NOMO-1 treated with dmso at 0.1 percent for 144 hours (cell line): ENCODE results near the gene JAGN1.
"Not testable (repeated sequence)": the region's sequence is repeated elsewhere in the genome, so short reads cannot be mapped to it uniquely, and the experiment has no call there.

Experiments
- DNase-seq: peaks from one replicate; lab custom pipeline; 2025; ENCODE audit not compliant: unreplicated experiment; lab: John Stamatoyannopoulos, UW

The JAGN1 gene

GRCh38 chr3:9890249-9891071 is at the start of gene JAGN1:
Gene JAGN1, plus strand, starts transcription at chr3:9890610. Its CDS starts 113 bp downstream, at chr3:9890723.
- DNase-seq = peak; percentile 75

DNA sequence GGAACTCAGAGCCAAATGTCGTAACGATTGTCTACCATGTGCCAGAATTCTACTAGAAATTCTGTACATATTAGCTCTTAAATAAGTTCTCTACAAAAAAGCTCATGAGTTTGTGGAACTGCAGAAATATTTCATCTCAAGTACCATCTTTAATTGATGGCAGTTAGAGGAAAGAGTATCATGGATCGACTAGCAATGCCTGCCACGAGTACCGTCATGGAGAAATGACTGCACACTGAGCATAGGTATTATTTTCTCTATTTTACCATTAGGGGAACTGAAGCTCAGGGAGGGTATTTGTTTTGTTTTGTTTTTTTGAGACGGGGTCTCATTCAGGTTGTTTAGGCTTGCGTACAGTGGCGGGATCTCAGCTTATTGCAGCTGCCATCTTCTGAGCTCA is 49.4 kb upstream of the JAGN1 start:
- DNase-seq = no peak

GRCh38 chr3:9843715-9844438 is 46.5 kb upstream of the JAGN1 start, which contains the start of gene RPUSD3:
Gene RPUSD3, minus strand, starts transcription at chr3:9844008. Its CDS starts 18 bp downstream, at chr3:9843990.
- peak; percentile 87 for DNase-seq

DNA sequence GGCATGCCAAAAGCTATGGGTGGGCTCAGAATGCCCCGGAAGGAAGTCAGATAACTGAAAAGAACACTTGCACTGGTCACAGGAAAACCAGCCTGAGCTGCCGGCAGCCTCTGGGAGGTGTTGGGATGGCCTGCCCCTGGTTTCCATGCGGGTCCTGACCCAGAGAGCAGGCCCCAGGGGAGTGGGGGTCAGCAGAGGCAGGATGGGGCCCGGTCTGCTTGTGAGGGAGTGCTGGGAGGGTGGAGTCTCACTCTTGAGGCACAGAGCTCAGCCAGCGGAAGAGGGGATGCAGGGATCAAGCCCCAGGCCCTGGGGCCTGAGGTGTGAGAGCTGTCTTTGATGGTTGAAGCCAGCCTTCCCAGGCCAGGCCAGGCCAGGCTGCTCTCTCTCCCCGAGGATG is 44.2 kb upstream of the JAGN1 start:
- DNase-seq = no peak

GRCh38 chr3:9846931-9847488 is 43.4 kb upstream of the JAGN1 start:
- no peak for DNase-seq

DNA sequence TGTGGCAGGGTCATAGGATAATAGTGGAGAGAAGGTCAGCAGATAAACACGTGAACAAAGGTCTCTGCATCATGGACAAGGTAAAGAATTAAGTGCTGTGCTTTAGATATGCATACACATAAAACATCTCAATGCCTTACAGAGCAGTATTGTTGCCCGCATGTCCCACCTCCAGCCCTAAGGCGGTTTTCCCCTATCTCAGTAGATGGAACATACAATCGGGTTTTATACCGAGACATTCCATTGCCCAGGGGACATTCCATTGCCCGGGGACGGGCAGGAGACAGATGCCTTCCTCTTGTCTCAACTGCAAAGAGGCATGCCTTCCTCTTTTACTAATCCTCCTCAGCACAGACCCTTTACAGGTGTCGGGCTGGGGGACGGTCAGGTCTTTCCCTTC is 42.5 kb upstream of the JAGN1 start:
- not testable (repeated sequence) for DNase-seq

DNA sequence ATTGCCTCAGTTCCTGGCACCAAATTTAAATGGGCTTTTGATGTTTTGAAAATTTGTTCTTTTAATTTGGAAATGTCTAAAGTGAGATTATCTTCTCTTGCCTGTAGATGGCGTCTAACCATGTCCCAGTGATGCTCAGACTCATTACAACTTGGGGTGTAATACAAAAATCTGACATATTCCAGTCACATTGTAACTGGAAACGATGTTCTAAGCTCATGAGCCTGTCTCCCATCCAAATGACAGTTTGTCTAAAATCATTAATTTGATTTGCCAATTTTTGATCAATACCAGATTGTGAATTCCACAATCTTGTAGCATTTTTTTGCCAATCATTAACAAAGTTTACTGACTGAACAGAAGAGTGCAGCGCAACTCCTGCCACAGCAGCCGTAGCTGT is 41.5 kb upstream of the JAGN1 start:
- DNase-seq = not testable (repeated sequence)

DNA sequence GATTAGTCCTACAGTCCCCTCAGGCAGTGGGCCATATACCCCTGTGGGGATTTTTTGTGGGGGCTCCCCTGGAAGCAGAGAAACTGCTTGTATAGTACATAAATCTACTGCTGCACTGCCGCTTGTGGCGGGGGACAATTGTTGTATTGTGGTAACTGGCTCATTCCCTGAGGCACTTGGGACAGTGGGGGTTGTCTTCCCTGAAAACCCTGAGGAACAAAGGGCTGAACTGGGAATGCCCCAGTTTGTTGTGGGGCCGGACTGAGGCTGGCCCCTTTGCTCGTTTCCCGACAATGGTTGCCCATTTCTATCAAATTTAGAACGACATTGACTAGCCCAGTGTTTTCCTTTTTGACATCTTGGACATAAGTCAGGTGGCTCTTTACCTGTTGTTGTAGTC is 39.0 kb upstream of the JAGN1 start:
- DNase-seq = not testable (repeated sequence)

DNA sequence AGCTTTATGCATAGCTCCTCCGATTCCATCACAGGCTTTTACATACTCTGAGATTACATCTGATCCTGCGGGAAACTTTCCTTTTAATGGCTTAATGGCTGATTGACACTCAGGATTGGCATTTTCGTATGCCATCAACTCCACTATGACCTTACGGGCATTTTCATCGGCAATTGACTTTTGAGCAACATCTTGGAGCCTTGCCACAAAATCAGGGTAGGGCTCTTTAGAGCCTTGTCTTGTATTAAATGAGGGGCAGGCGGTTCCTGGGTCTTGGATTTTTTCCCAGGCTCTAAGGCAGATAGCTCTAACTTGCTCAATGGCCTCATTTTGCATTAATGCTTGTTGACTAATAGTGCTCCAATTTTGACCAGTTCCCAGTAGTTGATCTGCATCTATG is 38.5 kb upstream of the JAGN1 start:
- DNase-seq = not testable (repeated sequence)

GRCh38 chr3:9852528-9852927 is 37.9 kb upstream of the JAGN1 start:
- no peak for DNase-seq

- DNase-seq = not testable (repeated sequence)
Observed at GRCh38 chr3:9854291-9854940, 36.0 kb upstream of the JAGN1 start.

- DNase-seq = no peak
Observed at GRCh38 chr3:9855594-9855993, 34.8 kb upstream of the JAGN1 start.

- no peak for DNase-seq
Observed at GRCh38 chr3:9859530-9860025, 30.8 kb upstream of the JAGN1 start.

- DNase-seq = no peak
Observed at GRCh38 chr3:9861201-9861600, 29.2 kb upstream of the JAGN1 start.

DNA sequence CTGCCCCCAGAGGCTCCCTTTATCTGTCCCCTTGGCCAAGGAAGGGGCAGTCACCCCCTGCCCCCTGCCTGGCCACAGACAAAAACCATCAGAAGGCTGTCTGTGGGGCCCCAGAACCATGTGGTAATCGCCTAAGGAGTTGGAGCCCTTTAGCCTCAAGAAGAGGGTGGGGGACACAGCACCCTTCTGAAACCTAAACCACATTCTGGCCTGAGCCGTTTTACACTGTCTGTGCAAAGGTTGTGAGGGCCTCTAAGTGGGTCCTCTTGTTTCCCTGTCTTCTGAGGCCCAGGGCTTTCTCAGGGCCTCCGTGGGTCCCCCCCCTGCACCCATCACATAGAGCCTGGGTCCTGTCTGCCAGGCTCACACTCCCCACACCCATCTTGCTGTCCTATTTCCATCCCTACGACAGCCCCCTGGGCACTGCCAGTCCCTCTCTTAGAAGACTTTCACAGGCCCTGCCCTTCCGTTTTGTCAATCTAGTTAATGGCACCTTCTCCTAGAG is 28.7 kb upstream of the JAGN1 start:
- no peak for DNase-seq

GRCh38 chr3:9862391-9863057 is 27.9 kb upstream of the JAGN1 start:
- no peak for DNase-seq

- no peak for DNase-seq
Observed at GRCh38 chr3:9863058-9863772, 27.2 kb upstream of the JAGN1 start.

DNA sequence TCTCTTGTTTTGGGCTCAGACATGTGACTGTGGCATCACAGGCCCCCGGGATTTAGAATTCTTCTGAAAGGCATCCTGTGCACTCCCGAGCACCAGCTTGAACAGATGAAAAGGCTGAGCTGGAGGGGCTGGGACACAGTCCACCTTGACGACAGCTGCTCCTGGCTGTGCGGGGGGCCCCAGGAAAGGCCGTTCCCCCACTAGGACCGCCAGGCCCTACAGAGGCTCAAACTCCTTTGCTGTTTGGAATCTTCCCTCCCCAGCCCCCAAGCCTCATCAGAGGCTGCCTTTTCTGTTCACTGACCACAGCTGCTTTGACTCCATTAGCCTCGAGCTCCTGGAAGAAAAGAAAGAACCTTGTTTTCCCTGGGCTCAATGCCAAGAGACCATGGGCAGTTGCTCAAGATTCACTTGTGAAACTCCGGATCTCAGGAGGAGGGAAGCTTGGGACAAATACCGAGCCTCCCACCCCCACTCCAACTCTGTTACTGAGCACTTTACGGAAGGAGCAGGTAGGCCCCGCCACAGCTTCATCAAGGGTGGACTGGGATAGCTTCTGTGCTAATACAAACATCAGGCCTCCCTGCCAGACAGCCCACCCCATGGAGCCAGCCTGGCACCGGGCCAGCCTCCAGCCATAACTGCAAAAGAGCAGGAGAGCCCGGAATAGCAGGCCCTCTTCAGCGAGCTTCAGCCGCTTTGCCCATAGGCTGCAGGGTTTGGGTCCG is 26.0 kb upstream of the JAGN1 start:
- no peak for DNase-seq

- DNase-seq = not testable (repeated sequence)
Observed at GRCh38 chr3:9865125-9865637, 25.2 kb upstream of the JAGN1 start.
